HEK293T (cell line): ENCODE results near the gene CACNG5.

ENCODE experiments used
- BHLHE40 ChIP-seq: fragments of 450-650 bp; IDR thresholded peaks from 2 replicates; pipeline ENCODE4 v1.6.1; 2016; ENCODE audit warnings: mild to moderate bottlenecking, moderate library complexity, borderline replicate concordance
- ELF4 ChIP-seq: fragments of 450-650 bp; IDR thresholded peaks from 2 replicates; pipeline ENCODE4 v1.6.1; 2017; ENCODE audit warnings: antibody characterized with exemption
- FOXK2 ChIP-seq: fragments of 450-650 bp; IDR thresholded peaks from 2 replicates; pipeline ENCODE4 v1.6.1; 2016; ENCODE audit warnings: mild to moderate bottlenecking
- L3MBTL2 ChIP-seq: fragments of 450-650 bp; conservative IDR thresholded peaks from 2 replicates; pipeline ENCODE4 v1.6.1; 2016; ENCODE audit warnings: mild to moderate bottlenecking
- NFRKB ChIP-seq: fragments of 450-650 bp; IDR thresholded peaks from 2 replicates; pipeline ENCODE4 v1.6.1; 2016; ENCODE audit warnings: mild to moderate bottlenecking, moderate library complexity
- SUZ12 ChIP-seq: fragments of 450-650 bp; IDR thresholded peaks from 2 replicates; pipeline ENCODE4 v1.6.1; 2016; ENCODE audit warnings: mild to moderate bottlenecking

DNA sequence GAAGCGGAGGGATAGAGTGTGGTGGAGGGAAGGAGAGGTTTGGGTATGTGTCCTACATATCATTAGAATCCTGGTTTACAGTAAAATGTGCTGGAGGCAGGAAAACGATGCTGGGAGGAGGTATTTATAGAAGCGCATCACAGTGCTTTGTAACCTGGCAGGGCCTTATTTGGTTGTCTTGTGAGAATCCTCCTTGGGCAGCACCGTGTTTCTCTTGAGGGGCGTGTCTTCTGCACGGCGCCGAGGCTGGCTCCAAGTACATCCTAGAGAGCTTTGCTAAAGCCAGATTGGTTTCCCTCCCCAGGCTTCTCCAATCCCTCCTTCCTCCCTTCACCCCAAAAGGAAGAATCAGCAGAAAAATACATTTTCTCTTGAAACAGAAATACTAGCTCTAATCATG, 24.4 kb downstream of the CACNG5 start:
- TF ChIP-seq NFRKB (no peak), SUZ12 (no peak), BHLHE40 (no peak), FOXK2 (no peak), L3MBTL2 (no peak), ELF4 (no peak)
